Vagina (tissue), 2 donors: ENCODE data around the gene SMIM35.

Source experiments
- CTCF ChIP-seq, 3 experiments: fragments of 450-650 bp in 2 of 3; fragments of 200-600 bp in 1 of 3; sonication (generic) in 1 of 3; IDR thresholded peaks; one replicate each; pipeline ENCODE4 v1.5.1; 2017 to 2019; ENCODE audit warnings: antibody characterized with exemption in 3 of 3, mild to moderate bottlenecking in 2 of 3, moderate library complexity in 2 of 3
- POLR2A ChIP-seq, 2 donors: fragments of 450-650 bp; IDR thresholded peaks; one replicate each; pipeline ENCODE4 v1.6.1; 2017; ENCODE audit warnings: antibody characterized with exemption in 2 of 2, mild to moderate bottlenecking in 2 of 2, moderate library complexity in 2 of 2

GRCh38 chr11:118046964-118047700, 39.6 kb downstream of the SMIM35 start:
- TF ChIP-seq CTCF (IDR thresholded peaks at IDR 0.05) (no peak), POLR2A (IDR thresholded peaks at IDR 0.05) (no peak)
